H1 (cell line): ENCODE data around the gene PHKG2. TPM values are rescaled to one million over a fixed set of nuclear protein-coding genes. Genes with fewer than 3 reads are reported as not detected.

ENCODE experiments used
- CBX8 ChIP-seq: fragments of 300-800, 300-1000 bp; sonication (generic); IDR thresholded peaks from 2 replicates; pipeline ENCODE4 v1.7.1; 2016; ENCODE audit warnings: low read depth, low read length, borderline replicate concordance
- HDAC2 ChIP-seq, 2 experiments: fragments of 300-600 bp in 1 of 2; sonication (generic) in 1 of 2; IDR thresholded peaks; 2 replicates each; pipeline ENCODE4 v1.6.1; 2011 to 2012; ENCODE audit warnings: low read depth in 2 of 2, low read length in 2 of 2, mild to moderate bottlenecking in 2 of 2, moderate library complexity in 2 of 2, borderline replicate concordance in 1 of 2, inconsistent platforms in 1 of 2
- KDM4A ChIP-seq: IDR thresholded peaks from one replicate; pipeline ENCODE4 v1.7.1; 2012; ENCODE audit warnings: low read depth, mild to moderate bottlenecking, moderate library complexity, low read length, inconsistent platforms; ENCODE audit not compliant: severe bottlenecking
- polyA plus RNA-seq, 7 experiments: library from polyadenylated mRNA; depleted of rRNA in 3 of 7; stranded (reverse) in 5 of 7; unstranded in 2 of 7; fragments of >200 nt in 5 of 7; fragments of 200-250 nt in 2 of 7; gene quantifications; 1 replicate in 5 of 7; 2 replicates in 1 of 7; 4 replicates in 1 of 7; pipeline versions ENCODE4 v1.2.1 to v1.2.3, GENCODE V29; 2011 to 2013; ENCODE audit warnings: missing spikeins in 2 of 7, mixed read lengths in 2 of 7
- total RNA-seq: library from RNA; stranded (reverse); fragmentation: NEBNext Ultra II Directional; extraction: Animal tissue kit (Norgen Biotek cat#: 25700); gene quantifications from 2 replicates; pipeline ENCODE4 v1.2.1, GENCODE V29; 2021

Gene PHKG2
- total and polyA plus RNA-seq, 2 of the 8 experiments (the other 6 are each of a cell fraction or from before 2014, with no cell fraction given) = 36.0 to 53.4 TPM

DNA sequence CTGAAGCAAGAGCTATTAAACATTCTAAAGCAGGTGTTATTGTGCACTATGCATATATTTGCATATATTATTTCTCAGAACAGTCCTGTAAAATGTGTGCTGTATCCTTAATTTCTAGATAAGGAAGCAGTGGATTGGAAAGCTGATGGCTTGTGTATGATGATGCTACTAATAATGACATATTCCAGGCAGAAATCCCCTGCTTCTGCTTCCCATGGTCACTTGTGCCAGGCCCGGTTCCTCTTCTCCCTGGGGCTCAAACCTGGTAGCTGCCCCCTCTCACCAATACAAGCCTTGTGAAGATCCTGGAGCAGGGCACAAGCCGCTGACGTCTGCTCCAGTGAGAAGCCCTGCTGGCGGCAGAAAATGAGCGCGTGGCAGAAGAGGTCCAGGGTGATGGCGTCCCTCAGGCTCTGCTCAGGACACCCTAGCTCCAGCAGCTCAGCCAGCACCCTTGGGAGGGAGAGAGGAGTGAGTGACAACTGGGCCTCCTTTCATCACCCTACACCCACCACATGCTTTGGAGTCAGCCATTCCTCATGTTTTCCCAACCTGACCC lies 11.9 kb downstream of the PHKG2 start (continued):
- TF ChIP-seq CBX8 (no peak), KDM4A (no peak), HDAC2 (IDR thresholded peaks at IDR 0.05; ENCODE audit: borderline replicate concordance in 1 of 2, low read depth in 2 of 2, low read length in 2 of 2) (no peak)
- TF ChIP-seq, all 59 proteins: peak for 0
